Measurements from ENCODE around the gene PLEKHG4B.
"Not testable (repeated sequence)": the region's sequence is repeated elsewhere in the genome, so short reads cannot be mapped to it uniquely, and the experiment has no call there.

The PLEKHG4B gene, protein sequence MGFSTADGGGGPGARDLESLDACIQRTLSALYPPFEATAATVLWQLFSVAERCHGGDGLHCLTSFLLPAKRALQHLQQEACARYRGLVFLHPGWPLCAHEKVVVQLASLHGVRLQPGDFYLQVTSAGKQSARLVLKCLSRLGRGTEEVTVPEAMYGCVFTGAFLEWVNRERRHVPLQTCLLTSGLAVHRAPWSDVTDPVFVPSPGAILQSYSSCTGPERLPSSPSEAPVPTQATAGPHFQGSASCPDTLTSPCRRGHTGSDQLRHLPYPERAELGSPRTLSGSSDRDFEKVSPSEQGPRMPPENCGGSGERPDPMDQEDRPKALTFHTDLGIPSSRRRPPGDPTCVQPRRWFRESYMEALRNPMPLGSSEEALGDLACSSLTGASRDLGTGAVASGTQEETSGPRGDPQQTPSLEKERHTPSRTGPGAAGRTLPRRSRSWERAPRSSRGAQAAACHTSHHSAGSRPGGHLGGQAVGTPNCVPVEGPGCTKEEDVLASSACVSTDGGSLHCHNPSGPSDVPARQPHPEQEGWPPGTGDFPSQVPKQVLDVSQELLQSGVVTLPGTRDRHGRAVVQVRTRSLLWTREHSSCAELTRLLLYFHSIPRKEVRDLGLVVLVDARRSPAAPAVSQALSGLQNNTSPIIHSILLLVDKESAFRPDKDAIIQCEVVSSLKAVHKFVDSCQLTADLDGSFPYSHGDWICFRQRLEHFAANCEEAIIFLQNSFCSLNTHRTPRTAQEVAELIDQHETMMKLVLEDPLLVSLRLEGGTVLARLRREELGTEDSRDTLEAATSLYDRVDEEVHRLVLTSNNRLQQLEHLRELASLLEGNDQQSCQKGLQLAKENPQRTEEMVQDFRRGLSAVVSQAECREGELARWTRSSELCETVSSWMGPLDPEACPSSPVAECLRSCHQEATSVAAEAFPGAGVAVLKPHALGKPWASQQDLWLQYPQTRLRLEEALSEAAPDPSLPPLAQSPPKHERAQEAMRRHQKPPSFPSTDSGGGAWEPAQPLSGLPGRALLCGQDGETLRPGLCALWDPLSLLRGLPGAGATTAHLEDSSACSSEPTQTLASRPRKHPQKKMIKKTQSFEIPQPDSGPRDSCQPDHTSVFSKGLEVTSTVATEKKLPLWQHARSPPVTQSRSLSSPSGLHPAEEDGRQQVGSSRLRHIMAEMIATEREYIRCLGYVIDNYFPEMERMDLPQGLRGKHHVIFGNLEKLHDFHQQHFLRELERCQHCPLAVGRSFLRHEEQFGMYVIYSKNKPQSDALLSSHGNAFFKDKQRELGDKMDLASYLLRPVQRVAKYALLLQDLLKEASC (N-terminal part only)

DNA sequence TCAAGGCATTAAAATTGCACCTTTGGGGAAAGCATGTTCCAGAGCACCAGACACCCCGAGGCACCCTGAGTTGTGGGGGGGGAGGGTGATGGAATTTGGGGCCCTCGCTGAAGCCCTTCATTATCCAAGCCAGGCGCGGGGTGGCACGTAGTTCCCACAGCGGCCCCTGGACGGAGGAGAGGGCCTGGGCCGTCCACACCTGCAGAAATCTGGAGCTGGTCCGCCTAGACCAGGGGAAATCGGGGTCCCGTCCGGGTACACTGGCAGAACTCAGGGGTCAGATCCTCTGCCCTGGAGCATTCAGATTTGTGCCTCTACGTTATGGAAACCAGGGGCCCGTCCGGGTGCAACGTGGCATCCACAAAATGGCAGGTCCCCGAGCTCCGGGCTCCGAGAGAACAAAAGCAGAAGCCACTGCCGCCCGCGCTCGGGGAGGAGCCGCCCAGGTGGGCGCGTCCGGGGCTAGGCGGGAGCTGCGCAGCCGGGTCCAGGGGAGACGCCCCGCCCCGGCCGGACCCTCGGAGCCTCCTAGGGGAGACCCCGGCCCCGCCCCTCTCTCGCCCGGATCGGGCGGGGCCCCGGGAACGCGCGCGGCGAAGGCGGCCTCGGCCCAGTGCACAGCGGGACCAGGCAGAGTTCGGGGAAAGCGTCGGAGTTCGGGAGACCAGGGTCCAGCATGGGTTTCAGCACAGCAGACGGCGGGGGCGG, at the start of gene PLEKHG4B:
TSS of gene PLEKHG4B (plus strand) at position 613 of the 708 bp plus-strand sequence. CDS start at position 677, 64 bp downstream.
- Histone ChIP-seq H3K4me1 (ENCODE audit: control insufficient read depth, low read depth, low read length) (peaks cover 19% of the 10 kb centered on the region), H3K27ac (ENCODE audit: low read length) (peak within 1 kb of the TSS; percentile 34), H3K9me3 (ENCODE audit: control insufficient read depth, low read depth, low read length) (no peaks in the 10 kb centered on the region), H3K4me3 (ENCODE audit: low read length) (peak within 1 kb of the TSS; percentile 74), H3K36me3 (ENCODE audit: control insufficient read depth, low read depth, low read length) (peaks cover 7% of the 10 kb centered on the region), H3K27me3 (ENCODE audit: control insufficient read depth, insufficient read depth, low read length) (no peaks in the 10 kb centered on the region), H3K9ac (ENCODE audit: low read length) (peak within 1 kb of the TSS; percentile 73)

DNA sequence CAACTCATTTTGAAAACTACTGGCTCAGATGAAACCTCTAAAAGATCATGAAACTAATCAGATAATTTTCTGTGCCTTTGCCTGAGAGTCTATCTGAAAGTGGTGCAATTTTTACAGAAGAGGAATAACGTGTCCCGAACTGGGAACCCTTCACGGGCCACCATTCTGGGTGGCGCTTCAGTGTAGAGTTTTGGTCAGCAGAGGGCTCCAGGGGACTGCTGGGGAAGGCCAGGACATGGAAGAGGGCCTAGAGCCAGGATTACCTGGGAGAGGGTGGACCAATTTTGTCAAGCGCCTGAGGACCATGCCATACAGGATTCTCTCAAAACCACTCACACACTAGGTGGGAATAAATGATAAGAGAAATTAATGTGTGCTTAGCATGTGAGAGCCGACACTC, 49.7 kb upstream of the PLEKHG4B start:
- Histone ChIP-seq H3K9ac (ENCODE audit: low read length) (no peak overlapping the region), H3K27ac (ENCODE audit: low read length) (no peak overlapping the region), H3K36me3 (ENCODE audit: control insufficient read depth, low read depth, low read length) (no peaks in the 10 kb centered on the region), H3K27me3 (ENCODE audit: control insufficient read depth, insufficient read depth, low read length) (peaks cover 41% of the 10 kb centered on the region), H3K9me3 (ENCODE audit: control insufficient read depth, low read depth, low read length) (no peaks in the 10 kb centered on the region), H3K4me3 (ENCODE audit: low read length) (no peak overlapping the region), H3K4me1 (ENCODE audit: control insufficient read depth, low read depth, low read length) (no peaks in the 10 kb centered on the region)

DNA sequence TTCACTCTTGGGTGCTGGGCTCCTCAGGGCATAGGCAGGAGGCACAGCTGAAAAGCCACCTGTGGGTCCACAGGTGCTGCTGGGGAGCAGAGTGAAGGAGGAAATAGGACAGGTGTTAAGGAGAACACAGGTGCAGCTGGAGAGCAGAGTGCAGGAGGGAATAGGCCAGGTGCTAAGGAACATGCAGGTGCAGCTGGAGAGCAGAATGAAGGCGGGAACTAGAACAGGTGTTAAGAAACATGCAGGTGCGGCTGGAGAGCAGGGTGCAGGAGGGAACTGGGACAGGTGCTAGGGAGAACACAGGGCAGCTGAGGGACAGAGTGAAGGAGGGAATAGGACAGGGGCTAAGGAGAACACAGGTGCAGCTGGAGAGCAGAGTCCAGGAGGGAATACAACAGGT, 43.8 kb upstream of the PLEKHG4B start:
- peaks cover 74% of the 10 kb centered on the region for H3K27me3 ChIP-seq (ENCODE audit: control insufficient read depth, insufficient read depth, low read length)
- no peak overlapping the region for H3K9ac ChIP-seq (ENCODE audit: low read length)
- H3K4me3 ChIP-seq (ENCODE audit: low read length) = no peak overlapping the region
- H3K9me3 ChIP-seq (ENCODE audit: control insufficient read depth, low read depth, low read length) = no peaks in the 10 kb centered on the region
- H3K27ac ChIP-seq (ENCODE audit: low read length) = no peak overlapping the region
- peaks cover 4% of the 10 kb centered on the region for H3K4me1 ChIP-seq (ENCODE audit: control insufficient read depth, low read depth, low read length)
- H3K36me3 ChIP-seq (ENCODE audit: control insufficient read depth, low read depth, low read length) = no peaks in the 10 kb centered on the region

DNA sequence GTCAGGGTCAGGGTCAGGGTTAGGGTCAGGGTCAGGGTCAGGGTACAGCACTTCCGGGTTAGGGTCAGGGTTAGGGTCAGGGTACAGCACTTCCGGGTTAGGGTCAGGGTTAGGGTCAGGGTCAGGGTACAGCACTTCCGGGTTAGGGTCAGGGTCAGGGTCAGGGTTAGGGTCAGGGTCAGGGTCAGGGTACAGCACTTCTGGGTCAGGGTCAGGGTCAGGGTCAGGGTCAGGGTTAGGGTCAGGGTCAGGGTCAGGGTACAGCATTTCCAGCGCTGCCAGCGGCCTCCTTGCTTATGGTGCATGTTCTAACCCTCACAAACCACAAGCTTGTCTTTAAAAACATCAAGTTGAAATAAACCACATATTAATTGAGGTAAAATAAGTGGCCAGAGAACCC, 42.4 kb upstream of the PLEKHG4B start:
- H3K4me1 ChIP-seq (ENCODE audit: control insufficient read depth, low read depth, low read length); H3K27ac ChIP-seq (ENCODE audit: low read length); H3K9me3 ChIP-seq (ENCODE audit: control insufficient read depth, low read depth, low read length); H3K9ac ChIP-seq (ENCODE audit: low read length); H3K36me3 ChIP-seq (ENCODE audit: control insufficient read depth, low read depth, low read length); H3K4me3 ChIP-seq (ENCODE audit: low read length): not testable (repeated sequence)
- H3K27me3 ChIP-seq (ENCODE audit: control insufficient read depth, insufficient read depth, low read length) = peaks cover 75% of the 10 kb centered on the region

DNA sequence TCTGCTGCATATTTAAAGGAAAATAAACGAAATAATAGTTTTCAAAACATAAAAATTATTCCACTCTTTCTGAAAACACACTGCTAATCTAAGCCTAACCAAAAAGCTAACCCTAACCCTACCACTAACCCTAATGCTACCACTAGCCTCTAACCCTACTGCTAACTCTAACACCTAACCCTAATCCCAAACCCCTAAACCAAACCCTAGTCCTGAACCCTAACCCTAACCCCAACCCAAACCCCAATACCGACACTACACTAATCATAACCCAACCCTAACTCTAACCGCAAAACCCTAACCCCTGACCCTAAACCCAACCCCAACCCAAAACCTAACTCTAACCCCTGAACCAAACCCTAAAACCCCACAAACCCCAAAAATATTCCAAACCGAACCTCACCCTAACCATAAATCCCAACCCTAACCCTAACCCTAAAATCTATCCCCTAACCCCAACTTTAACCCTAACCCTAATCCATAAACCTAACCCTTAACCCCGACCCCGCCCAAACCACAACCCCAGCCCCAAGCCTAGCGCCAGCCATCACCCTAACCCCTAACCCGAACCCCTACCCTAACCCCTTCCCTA, 41.9 kb upstream of the PLEKHG4B start:
- H3K9me3 ChIP-seq (ENCODE audit: control insufficient read depth, low read depth, low read length) = no peaks in the 10 kb centered on the region
- peaks cover 80% of the 10 kb centered on the region for H3K27me3 ChIP-seq (ENCODE audit: control insufficient read depth, insufficient read depth, low read length)
- no peak overlapping the region for H3K4me3 ChIP-seq (ENCODE audit: low read length)
- H3K27ac ChIP-seq (ENCODE audit: low read length) = no peak overlapping the region
- H3K36me3 ChIP-seq (ENCODE audit: control insufficient read depth, low read depth, low read length) = no peaks in the 10 kb centered on the region
- H3K4me1 ChIP-seq (ENCODE audit: control insufficient read depth, low read depth, low read length) = peaks cover 7% of the 10 kb centered on the region
- H3K9ac ChIP-seq (ENCODE audit: low read length) = no peak overlapping the region

DNA sequence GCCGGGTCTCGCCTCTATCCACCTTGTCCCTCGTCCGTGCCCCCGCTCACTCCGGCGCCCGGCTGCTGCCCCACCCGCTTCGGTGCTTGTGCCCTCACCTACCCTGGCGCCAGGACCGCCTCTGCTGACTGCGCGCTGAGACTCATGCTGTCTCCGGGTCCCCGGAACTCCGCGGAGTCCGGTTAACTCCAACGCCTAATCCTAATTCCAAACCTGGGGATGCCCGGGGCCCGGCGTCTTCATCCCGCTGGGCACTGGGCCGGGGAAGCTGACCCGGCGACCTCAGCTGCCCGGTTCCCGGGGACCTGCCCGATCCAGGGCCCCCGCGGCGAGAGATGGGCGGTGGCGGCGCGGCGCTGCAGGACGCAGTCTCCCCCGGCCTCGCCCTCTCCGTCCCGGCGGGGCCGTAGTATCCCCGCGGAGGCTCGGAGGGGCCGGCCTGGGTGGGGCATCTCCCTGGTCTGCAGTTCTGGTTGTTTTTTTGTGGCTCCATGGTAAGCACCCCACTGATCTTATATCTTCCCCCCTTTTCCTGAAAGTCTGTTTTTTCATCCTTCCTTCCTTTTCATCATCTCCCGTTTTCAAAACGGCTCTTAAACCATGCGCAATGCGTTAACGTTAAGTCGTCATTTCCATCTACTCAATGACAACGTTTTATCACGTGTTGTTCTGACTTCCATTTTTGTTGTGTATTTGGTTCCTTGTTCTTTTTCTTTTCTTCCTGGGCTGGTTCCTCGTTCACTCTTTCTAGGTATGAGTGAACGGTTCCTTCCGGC, 41.1 kb upstream of the PLEKHG4B start:
- H3K4me1 ChIP-seq (ENCODE audit: control insufficient read depth, low read depth, low read length) = peaks cover 7% of the 10 kb centered on the region
- H3K9ac ChIP-seq (ENCODE audit: low read length) = no peak overlapping the region
- H3K9me3 ChIP-seq (ENCODE audit: control insufficient read depth, low read depth, low read length) = no peaks in the 10 kb centered on the region
- no peak overlapping the region for H3K27ac ChIP-seq (ENCODE audit: low read length)
- H3K36me3 ChIP-seq (ENCODE audit: control insufficient read depth, low read depth, low read length) = no peaks in the 10 kb centered on the region
- H3K27me3 ChIP-seq (ENCODE audit: control insufficient read depth, insufficient read depth, low read length) = peaks cover 76% of the 10 kb centered on the region
- peak overlapping the region; percentile 24 for H3K4me3 ChIP-seq (ENCODE audit: low read length)

DNA sequence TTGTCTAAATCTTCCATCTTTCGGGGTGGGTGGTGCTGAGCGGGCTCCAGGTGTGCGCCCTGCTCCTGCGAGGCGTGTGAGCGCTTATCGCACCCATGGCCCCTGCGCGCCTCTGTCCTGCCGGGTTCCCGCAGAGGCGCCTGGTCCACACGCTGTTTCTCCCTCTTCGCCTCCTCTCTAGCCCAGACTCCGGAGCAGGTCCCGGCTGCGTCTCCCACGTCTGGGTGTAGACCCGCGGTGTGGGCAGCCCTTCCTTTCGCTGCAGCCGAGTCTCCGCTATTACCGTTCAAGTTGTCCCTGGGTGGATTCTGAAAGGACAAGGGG, 40.5 kb upstream of the PLEKHG4B start:
- peak overlapping the region; percentile 24 for H3K4me3 ChIP-seq (ENCODE audit: low read length)

DNA sequence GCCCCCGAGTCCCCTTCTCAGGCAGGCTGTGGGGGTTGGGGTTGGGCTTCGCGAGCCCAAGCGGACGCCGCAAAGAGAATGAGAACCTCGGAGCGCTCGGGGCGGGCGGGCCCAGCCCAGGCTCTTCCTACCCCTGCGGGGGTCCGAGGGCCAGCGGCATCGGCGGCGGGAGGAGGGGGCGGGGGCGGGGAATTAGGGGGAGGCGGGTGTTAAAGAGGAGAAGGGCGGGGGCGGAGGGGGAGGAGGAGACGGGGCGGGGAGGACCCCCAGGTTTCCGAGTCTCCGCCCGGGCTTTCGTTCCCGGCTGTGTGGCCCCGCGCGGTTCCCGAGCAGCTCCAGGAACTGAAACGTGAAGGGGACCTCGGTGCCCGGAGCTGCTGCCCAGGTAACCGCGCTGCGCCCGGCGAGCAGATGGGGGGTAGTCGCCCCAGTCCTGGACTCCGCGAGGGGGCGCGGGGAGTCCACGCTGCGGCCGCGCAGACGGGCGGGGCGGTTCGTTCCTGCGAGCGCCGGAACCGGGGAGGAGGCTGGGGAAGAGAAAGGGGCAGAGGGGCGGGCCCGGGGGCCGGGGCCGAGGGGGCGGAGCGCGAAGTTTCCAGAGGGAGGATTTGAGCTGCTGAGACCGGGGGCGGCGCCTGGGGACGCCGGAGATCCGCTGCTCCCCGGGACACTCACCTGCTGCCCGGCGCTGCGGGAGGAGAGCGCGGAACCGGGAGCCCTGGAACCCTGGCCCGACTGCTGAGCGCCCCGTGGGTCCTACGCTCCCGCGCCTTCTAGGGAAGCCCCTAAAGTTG, 38.4 kb upstream of the PLEKHG4B start:
- Histone ChIP-seq H3K9me3 (ENCODE audit: control insufficient read depth, low read depth, low read length) (no peaks in the 10 kb centered on the region), H3K4me3 (ENCODE audit: low read length) (peak overlapping the region; percentile 65), H3K36me3 (ENCODE audit: control insufficient read depth, low read depth, low read length) (peaks cover 4% of the 10 kb centered on the region), H3K27ac (ENCODE audit: low read length) (no peak overlapping the region), H3K27me3 (ENCODE audit: control insufficient read depth, insufficient read depth, low read length) (peaks cover 57% of the 10 kb centered on the region), H3K4me1 (ENCODE audit: control insufficient read depth, low read depth, low read length) (peaks cover 7% of the 10 kb centered on the region), H3K9ac (ENCODE audit: low read length) (peak overlapping the region; percentile 39)

More for the DNA sequence above, 40.5 kb upstream of the PLEKHG4B start:
- Histone ChIP-seq H3K27ac (ENCODE audit: low read length) (no peak overlapping the region), H3K9ac (ENCODE audit: low read length) (no peak overlapping the region), H3K4me1 (ENCODE audit: control insufficient read depth, low read depth, low read length) (peaks cover 7% of the 10 kb centered on the region), H3K9me3 (ENCODE audit: control insufficient read depth, low read depth, low read length) (no peaks in the 10 kb centered on the region), H3K36me3 (ENCODE audit: control insufficient read depth, low read depth, low read length) (no peaks in the 10 kb centered on the region), H3K27me3 (ENCODE audit: control insufficient read depth, insufficient read depth, low read length) (peaks cover 71% of the 10 kb centered on the region)

DNA sequence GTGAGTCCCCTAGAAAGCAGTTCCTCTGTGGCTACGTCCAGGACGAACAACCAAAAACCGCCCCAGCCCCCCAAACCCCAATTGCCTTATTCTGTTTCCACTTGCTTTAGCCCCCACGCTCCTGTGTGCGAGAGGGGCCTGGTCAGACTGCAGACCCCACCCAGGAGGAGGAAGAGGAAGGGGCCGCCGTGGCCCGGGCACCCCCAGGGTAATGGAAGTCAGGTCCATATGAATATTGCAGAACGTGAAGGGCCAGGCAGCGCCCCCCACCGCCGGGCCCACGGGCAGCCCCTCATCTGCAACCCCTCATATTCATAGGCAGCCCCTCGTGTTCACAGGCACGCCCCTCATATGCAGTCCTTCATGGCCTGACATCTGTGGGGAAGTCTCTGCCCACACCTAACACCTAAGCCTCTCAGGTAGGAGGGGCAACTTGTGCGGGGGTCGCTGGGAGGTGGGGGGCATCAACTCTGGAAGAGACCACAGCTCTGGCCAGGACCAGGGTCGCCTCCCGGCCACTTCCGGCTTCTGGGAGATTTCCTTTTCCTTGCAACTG, 37.7 kb upstream of the PLEKHG4B start:
- Histone ChIP-seq H3K9me3 (ENCODE audit: control insufficient read depth, low read depth, low read length) (no peaks in the 10 kb centered on the region), H3K27ac (ENCODE audit: low read length) (no peak overlapping the region), H3K4me1 (ENCODE audit: control insufficient read depth, low read depth, low read length) (peaks cover 7% of the 10 kb centered on the region), H3K36me3 (ENCODE audit: control insufficient read depth, low read depth, low read length) (peaks cover 4% of the 10 kb centered on the region), H3K4me3 (ENCODE audit: low read length) (peak overlapping the region; percentile 65), H3K9ac (ENCODE audit: low read length) (peak overlapping the region; percentile 39), H3K27me3 (ENCODE audit: control insufficient read depth, insufficient read depth, low read length) (peaks cover 50% of the 10 kb centered on the region)
